ENCODE measurements around the gene CUEDC1.

GRCh38 chr17:57949649-57950048 is 5.6 kb downstream of the CUEDC1 start:
- no peak for TF ChIP-seq CTCF (IDR thresholded peaks at IDR 0.05)
- TF ChIP-seq EZH2 (IDR thresholded peaks at IDR 0.05; ENCODE audit: borderline replicate concordance, insufficient read depth, low read depth, low read length, poor library complexity, severe bottlenecking), result no peak

Data from B cell (primary cell).